GM19397 (cell line): Measurements from ENCODE around the gene CHCHD6.
A peak's percentile ranks its signal among the peaks of the same experiment; 100 is the strongest.

Source experiments
- ATAC-seq: cut with Tn5 transposase; IDR thresholded peaks from one replicate; pipeline ENCODE4 v1.9.1; 2021; ENCODE audit warnings: mild to moderate bottlenecking, moderate library complexity; ENCODE audit not compliant: unreplicated experiment

Gene CHCHD6

GRCh38 chr3:126889276-126890201 is 185.5 kb downstream of the CHCHD6 start:
- no peak for ATAC-seq

GRCh38 chr3:126891141-126891540 is 187.1 kb downstream of the CHCHD6 start:
- no peak for ATAC-seq

GRCh38 chr3:126891791-126892190 is 187.8 kb downstream of the CHCHD6 start:
- ATAC-seq = no peak

- ATAC-seq = no peak
These were observed 189.6 kb downstream of the CHCHD6 start for GRCh38 chr3:126893651-126894050.

- no peak for ATAC-seq
These were observed 190.4 kb downstream of the CHCHD6 start for GRCh38 chr3:126894475-126894874.

DNA sequence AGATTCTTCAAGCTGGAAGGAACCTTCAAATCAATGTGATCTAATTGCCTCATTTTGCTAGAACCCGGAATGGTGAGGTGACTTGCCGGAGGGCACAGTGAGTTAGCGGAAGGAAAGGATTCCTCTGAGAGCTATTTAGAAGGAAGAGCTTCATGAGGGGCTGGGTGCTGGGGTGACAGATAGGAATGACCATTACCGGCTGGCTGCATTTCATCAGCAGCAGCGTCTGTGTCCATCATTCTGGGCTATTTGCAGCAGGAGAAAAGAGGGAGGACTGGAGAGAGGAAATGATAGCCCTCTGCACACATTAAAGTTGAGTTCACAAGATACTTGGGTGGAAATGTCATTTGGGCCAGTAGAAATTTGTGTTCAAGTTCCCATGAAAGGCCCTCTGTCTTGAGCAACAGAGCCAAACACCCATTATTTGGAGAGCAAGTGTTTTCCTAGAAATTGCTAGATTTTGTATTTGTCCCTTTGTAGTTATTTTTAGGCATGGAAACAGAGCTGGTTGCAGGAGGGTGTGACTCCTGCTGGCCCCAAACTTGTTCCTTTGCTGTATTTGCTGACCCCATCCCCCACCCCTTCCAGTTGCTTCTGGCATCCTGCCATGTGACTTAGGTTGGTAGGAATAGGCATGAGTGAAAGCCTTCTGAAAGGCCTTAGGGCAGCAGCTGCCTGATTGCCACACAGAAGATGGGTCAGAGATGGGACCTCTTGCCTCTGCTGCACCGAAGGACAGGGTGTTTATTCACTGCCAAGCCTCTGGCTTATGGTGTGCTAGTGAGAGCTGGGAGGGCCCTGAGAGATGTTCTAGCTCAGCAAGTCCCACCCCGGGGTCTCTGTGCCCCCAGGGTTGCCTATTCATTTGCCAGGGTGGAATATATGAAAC is 191.4 kb downstream of the CHCHD6 start:
- no peak for ATAC-seq

- ATAC-seq = no peak
These were observed 192.0 kb downstream of the CHCHD6 start for GRCh38 chr3:126896067-126896441.

DNA sequence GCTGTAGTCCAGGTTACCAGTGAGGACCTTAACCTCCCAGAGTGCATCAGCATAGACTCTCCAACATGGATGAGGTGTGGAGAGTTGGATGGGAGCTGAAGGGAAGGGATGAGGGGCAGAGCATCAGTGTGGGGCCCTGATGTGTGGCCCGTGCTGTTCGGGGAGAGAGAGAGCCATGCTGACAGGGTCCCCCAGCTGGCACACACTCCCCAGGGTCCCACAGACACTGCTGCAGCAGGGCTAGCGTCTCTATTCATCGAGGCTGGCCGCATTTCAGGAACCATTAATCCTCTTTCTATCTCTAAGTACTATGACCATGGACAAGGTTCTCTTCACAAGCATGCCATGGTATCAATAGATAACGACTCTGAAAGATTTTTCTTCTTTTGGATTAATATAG is 192.9 kb downstream of the CHCHD6 start:
- ATAC-seq = no peak

GRCh38 chr3:126897943-126898342 is 193.9 kb downstream of the CHCHD6 start:
- ATAC-seq = no peak

DNA sequence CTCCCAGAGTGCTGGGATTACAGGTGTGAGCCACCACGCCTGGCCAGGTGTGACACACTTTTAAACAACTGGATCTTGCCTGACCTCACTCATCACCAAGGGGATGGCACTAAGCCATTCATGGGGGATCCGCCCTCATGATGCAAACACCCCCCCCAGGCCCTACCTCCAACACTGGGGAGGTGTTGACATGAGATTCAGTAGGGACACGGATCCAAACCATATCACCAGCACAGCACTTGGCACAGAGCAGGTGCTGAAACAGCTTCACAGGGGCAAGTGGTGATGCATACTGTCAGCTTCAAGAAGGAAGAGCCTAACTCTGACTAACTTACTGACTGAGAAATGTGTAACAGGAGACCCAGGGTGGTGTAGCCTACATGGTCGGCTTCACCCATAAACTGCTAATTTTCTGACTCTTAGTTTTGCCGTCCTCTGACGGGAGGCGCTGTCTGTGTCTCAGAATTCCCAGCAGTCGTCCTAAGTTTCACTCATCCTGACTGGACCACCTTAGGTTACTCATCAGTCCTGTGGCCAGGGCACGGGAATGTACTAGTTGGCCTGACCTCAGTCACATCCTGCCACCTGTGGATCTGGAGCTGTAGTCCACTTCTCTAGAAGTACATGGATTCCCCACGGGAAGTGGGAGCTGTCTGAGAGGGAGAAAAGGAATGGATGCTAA is 197.0 kb downstream of the CHCHD6 start:
- no peak for ATAC-seq

GRCh38 chr3:126901631-126902030 is 197.6 kb downstream of the CHCHD6 start:
- no peak for ATAC-seq

GRCh38 chr3:126903521-126903920 is 199.5 kb downstream of the CHCHD6 start:
- ATAC-seq = no peak

DNA sequence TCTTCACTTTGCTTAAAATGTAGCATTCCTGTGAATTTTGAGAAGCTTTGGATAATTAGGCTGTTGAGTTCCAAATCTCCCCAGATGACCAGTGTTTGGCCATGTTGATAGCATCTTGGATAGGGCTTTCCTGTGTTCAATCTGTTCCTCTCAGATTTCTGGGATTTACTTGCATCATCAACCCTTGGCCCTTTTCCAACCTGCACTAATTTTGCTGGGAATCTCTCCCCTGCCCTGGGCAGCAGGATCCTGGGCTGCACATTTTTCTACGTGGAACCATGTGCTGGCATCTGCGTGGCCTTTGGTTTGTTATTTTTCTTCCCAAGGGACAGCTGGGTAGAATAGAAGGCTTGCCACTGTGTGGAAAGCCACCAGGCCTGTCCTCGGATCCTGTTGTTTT is 203.5 kb downstream of the CHCHD6 start:
- no peak for ATAC-seq

- ATAC-seq = no peak
These were observed 204.8 kb downstream of the CHCHD6 start for GRCh38 chr3:126908752-126909275.

DNA sequence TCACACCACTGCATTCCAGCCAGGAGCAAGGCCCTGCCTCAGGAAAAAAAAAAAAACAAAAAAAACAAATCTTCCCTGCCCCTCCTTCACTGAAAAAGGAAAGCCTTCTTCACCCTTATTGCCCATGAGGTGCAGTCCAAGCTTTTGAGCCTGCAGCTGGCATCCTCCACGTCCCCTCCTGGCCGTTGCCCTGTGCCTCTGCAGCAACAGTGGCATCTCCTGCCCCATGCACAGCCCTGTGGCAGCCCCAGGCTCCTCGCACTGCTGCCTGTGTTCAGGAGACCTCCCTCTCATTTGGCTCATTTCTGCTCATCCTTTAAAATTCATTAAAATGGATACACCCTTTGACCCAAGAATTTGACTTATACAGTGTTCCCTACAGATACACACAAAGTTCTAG is 206.2 kb downstream of the CHCHD6 start:
- no peak for ATAC-seq

GRCh38 chr3:126911162-126912026 is 207.4 kb downstream of the CHCHD6 start:
- peak; percentile 93 for ATAC-seq

- no peak for ATAC-seq
These were observed 208.0 kb downstream of the CHCHD6 start for GRCh38 chr3:126912027-126912422.

DNA sequence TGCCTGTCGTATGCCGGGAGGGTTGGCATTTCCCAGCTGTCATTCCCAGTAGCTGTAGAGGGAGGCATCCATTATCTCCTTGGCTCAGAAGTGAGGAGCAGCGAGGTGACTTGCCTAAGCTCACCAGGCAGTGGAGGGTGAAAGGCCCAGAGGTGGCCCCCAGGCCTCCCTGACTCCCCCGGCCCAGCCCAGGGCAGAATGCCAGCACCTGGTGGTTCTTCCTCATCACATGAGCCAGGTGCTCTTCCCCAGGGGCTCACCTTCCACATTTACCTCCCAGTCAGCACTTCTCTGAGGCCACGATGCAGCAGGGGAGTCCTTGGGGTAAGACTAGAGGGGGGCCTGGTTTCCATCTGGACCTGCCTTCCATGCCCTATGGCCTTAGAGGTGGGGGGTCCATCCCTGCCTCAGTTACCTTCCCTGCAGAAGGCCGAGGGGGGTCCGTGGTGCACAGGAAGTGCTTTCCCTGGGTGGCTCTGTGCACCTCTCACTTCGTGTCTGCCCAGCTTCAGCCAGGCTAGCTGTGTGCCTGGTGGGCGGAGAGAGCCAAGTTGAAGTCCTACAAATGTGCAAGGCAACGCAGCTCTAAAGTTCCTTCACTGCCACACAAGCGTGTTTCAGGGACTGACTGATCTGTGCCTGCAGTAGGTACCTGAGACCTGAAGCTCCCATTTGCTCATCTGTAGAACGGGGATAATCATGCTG is 208.6 kb downstream of the CHCHD6 start:
- ATAC-seq = no peak

GRCh38 chr3:126913524-126913923 is 209.5 kb downstream of the CHCHD6 start:
- no peak for ATAC-seq
